ENCODE data around the gene STEAP2. TPM values are rescaled to one million over a fixed set of nuclear protein-coding genes. Genes with fewer than 3 reads are reported as not detected.

The STEAP2 gene
- total RNA-seq, 1 donor from 2014 or later: 13.4 TPM

DNA sequence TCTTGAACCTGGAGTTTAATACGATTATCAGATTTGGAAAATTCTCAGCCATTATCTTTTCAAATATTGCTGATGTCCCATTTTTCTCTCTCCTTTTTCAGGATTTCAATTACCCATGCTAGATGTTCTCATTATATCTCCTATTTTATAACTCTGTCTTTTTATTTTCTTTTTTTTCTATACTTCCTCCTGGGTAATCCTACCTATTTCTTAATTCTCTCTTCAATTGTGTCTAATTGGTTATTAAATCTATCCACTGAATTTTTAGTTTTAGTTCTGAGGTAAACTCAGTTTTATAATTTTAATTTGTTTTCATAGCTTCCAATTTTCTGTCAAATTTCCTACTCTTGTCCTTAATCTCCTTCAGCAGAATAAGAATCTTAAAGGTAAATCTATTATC lies 41.6 kb upstream of the STEAP2 start:
- TF ChIP-seq, protein P1, sequence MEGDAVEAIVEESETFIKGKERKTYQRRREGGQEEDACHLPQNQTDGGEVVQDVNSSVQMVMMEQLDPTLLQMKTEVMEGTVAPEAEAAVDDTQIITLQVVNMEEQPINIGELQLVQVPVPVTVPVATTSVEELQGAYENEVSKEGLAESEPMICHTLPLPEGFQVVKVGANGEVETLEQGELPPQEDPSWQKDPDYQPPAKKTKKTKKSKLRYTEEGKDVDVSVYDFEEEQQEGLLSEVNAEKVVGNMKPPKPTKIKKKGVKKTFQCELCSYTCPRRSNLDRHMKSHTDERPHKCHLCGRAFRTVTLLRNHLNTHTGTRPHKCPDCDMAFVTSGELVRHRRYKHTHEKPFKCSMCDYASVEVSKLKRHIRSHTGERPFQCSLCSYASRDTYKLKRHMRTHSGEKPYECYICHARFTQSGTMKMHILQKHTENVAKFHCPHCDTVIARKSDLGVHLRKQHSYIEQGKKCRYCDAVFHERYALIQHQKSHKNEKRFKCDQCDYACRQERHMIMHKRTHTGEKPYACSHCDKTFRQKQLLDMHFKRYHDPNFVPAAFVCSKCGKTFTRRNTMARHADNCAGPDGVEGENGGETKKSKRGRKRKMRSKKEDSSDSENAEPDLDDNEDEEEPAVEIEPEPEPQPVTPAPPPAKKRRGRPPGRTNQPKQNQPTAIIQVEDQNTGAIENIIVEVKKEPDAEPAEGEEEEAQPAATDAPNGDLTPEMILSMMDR (IDR thresholded peaks at IDR 0.05): no peak
- ATAC-seq (no peak), DNase-seq (no peak)
- Histone ChIP-seq H3K27me3 (ENCODE audit: low read depth) (no peaks in the 10 kb centered on the region), H3K4me3 (no peak overlapping the region), H3K27ac (no peak overlapping the region), H3K9me3 (no peaks in the 10 kb centered on the region), H3K4me1 (no peaks in the 10 kb centered on the region), H3K36me3 (no peaks in the 10 kb centered on the region)
- intact Hi-C loops (cut with DNase I): no loop called here

DNA sequence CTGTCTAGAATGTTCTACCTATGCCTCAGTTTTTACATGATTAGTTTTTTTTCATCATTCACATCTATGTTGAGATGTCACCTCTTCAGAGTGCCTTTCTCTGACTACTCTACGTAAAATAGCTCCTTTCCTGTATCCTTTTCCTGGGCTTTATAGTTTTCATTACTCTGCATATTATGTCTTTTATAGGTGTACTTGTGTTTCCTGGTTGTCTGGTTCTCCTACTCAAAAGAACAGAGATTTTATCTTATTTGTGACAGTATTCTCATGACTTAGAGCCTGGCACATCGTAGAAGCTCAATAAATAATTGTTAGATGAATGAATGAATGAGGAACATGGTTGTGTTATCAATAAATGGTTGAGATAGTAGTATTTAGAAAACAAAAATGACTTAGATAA lies 39.4 kb upstream of the STEAP2 start:
- H3K4me1 ChIP-seq: no peaks in the 10 kb centered on the region
- DNase-seq (no peak), ATAC-seq (no peak)
- no peaks in the 10 kb centered on the region for H3K27me3 ChIP-seq (ENCODE audit: low read depth)
- TF ChIP-seq, protein P1 (IDR thresholded peaks at IDR 0.05): no peak
- H3K27ac ChIP-seq: no peak overlapping the region
- H3K36me3 ChIP-seq: no peaks in the 10 kb centered on the region
- intact Hi-C loops (cut with DNase I): no loop called here
- no peaks in the 10 kb centered on the region for H3K9me3 ChIP-seq
- H3K4me3 ChIP-seq: no peak overlapping the region

DNA sequence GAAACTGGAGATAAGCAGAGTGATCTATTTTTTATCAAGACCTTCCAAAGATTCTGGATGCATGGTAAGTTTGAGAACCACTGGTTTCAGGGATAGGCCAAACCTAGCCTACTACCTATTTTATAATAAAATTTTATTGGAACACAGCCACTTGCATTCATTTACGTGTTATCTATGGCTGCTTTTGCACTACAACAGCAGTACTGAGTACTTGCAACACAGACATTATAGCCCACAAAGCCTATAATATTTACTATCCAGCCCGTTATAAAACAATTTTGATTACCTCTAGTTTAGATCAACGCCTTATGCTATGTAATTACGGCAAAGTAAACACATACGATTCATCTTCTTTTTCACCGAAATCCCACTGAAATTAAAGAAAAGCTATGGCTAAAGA lies 38.9 kb upstream of the STEAP2 start:
- ATAC-seq (no peak), DNase-seq (no peak)
- H3K9me3 ChIP-seq: no peaks in the 10 kb centered on the region
- H3K4me3 ChIP-seq: no peak overlapping the region
- no peaks in the 10 kb centered on the region for H3K4me1 ChIP-seq
- no peaks in the 10 kb centered on the region for H3K27me3 ChIP-seq (ENCODE audit: low read depth)
- H3K27ac ChIP-seq: no peak overlapping the region
- H3K36me3 ChIP-seq: no peaks in the 10 kb centered on the region
- TF ChIP-seq, protein P1 (IDR thresholded peaks at IDR 0.05): no peak
- intact Hi-C loops (cut with DNase I): no loop called here

DNA sequence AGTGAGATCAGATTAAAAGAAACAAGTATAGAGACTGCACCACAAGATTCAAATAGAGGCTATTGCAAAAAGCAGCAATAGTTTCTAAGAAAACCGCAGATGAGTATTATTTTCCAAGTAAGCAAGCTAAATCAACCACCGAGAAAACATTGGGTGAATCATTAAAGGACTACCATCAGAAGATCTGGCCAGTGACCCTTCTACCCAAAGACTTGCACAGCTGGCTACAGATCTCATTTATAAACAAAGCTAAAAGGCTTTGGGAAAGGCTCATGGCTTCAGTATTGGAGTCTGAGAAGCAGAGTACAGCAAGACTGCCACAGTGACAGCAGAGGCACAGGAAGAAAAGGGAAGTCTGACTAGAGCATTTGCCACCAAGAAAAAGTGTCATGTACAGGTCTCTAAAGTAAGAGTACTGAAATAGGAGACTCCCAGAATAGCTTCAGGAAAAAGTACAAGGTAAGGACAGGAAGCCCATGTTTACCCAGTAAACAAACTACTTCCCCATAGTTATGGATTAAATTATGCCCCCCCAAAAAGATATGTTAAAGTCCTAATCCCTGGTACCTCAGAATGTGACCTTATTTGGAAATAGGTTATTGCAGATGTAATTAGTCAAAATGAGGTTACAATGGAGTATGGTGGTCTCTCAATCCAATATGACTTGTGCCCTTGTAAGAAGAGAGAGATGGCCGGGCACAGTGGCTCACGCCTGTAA lies 38.3 kb upstream of the STEAP2 start:
- DNase-seq (no peak), ATAC-seq (no peak)
- no peaks in the 10 kb centered on the region for H3K27me3 ChIP-seq (ENCODE audit: low read depth)
- no peak overlapping the region for H3K27ac ChIP-seq
- no peaks in the 10 kb centered on the region for H3K36me3 ChIP-seq
- no peaks in the 10 kb centered on the region for H3K9me3 ChIP-seq
- no peaks in the 10 kb centered on the region for H3K4me1 ChIP-seq
- intact Hi-C loops (cut with DNase I): no loop called here
- no peak overlapping the region for H3K4me3 ChIP-seq
- TF ChIP-seq, protein P1 (IDR thresholded peaks at IDR 0.05): no peak

DNA sequence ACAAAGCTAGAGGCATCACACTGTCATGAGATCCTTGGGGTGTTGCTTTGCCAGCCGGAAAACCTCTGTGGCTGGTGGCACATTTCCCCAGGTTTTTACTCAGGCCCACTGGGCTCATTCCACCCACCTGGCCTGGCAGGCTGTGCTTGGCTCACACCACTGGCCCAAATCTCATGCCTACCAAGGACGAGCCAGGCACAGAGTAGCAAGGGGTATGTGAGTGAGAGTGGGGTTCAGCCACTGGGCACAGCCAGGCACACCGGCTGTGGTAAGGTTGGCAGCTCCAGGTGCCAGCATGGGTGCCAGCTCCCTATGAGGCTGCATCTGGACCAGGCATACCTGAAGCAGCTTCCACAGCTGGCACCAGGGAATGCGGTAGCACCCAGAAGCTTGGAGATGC lies 35.9 kb upstream of the STEAP2 start:
- TF ChIP-seq, protein P1 (IDR thresholded peaks at IDR 0.05): no peak
- no peaks in the 10 kb centered on the region for H3K27me3 ChIP-seq (ENCODE audit: low read depth)
- intact Hi-C loops (cut with DNase I): no loop called here
- ATAC-seq (no peak), DNase-seq (no peak)
- H3K27ac ChIP-seq: no peak overlapping the region
- no peaks in the 10 kb centered on the region for H3K4me1 ChIP-seq
- no peak overlapping the region for H3K4me3 ChIP-seq
- H3K36me3 ChIP-seq: no peaks in the 10 kb centered on the region
- H3K9me3 ChIP-seq: no peaks in the 10 kb centered on the region

All from lower lobe of right lung (tissue), 2 donors.